ENCODE results near the gene SNRNP70.
A peak's percentile ranks its signal among the peaks of the same experiment; 100 is the strongest.

The SNRNP70 gene

DNA sequence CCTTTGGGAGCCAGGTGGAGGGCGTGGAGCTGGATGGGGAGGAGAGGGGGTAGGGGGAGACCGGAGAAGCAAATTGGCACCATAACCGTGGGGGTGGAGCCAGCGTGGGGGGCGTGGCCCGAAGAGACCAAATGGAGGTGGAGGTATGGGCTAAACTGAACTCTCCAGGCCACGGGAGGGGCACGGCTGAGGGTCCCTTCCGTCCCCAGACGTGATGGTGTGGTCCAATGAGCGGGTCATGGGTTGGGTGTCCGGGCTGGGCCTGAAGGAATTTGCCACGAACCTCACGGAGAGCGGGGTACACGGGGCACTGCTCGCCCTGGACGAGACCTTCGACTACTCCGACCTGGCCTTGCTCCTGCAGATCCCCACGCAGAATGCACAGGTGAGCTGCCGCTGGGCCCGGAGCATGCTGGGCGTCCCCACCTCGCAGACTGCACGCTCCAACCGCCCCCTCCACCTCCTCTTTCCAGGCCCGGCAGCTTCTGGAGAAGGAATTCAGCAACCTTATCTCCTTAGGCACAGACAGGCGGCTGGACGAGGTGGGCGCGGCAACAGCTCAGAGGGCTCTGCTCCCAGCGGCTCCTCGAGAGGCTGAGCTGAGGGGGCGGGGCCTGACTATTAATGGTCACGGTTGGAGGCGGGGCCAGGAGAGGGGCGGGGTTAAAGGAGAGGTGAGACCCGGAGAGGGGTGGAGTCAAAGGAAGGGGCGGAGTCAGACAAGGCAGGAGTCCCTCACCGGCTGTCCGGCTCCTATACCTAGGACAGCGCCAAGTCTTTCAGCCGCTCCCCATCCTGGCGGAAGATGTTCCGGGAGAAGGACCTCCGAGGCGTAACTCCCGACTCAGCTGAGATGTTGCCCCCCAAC lies 63.8 kb downstream of the SNRNP70 start:
- DNase-seq = peak; percentile 51 to 80

DNA sequence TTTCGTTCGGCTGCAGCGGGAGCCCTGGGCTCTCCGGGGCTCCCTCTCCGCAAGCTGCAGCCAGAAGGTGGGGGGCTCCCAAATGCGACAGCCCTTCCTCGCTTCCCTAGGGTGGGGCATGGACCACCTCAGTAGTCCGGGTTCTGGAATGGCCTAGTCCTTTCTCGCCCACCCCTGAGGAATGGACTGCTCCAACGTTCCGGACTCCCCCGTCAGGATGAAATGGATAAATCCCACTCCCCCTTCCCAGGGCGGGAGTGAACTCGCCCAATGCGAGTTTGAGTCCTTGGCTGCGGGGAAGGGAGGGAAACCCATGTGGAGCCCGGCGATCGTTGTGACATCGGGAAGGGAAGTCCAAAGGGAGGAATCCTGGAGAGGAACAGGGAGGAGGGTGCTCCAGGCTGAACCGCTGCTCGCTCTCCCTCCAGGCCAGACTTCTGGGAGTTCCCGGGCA lies 64.4 kb downstream of the SNRNP70 start:
- DNase-seq = peak; percentile 35 to 42

DNA sequence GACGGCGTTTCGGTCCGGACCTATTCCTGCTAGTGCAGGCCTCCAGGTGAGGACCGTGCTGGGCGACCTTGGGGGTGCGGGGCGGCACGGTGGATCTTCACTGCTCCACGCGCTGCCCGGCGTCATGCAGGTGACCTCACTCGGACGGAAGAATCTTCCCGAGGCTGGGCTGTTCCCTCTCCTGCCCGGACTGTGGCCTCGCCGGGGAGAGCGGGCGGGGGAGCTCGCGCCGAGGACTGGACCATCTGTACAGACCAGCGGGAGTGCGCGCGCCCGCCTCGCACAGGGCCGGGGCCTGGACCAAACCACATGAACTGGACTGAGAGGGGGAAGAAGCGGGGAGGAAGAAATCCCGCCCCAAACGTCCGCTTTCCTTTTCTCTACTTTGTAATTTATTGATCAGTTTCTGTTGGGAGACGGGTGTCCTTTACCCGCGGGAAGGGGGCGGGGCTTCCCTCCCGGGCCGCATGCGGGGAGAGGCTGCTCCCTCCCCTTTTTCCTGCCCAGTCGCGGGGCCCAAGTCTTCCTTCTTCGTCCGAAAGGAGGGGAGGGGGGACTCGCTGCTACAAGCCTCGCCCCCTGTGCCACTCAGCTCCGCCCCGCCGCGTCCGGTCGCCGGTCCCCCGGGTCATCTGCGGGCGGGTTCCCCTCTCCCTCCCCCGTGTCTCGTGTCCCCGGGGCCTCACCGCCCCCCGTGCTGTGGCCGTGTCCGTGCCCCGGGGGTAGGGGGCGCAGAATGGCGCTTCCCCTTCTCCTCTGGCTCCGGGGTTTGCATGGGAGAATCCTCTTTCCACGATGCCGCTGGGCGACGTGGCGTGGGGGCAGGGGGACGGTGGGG lies 65.1 kb downstream of the SNRNP70 start:
- DNase-seq = peak in 1 of 2 experiments; percentile 79

DNA sequence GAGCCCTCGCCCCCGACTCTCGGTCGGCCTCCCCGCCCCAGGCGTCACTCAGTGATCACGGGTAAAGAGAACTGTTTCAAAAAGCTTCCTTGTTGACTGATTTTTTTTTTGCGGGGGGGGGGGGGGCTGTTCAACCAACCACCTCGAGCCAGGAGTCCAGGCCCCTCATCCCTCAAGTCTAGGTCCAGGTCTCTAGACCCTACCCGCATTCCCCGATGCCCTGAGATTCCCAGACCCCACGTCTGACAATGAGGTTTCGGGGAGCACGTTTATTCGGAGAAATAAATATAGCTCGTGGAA lies 65.6 kb downstream of the SNRNP70 start:
- DNase-seq = no peak

DNA sequence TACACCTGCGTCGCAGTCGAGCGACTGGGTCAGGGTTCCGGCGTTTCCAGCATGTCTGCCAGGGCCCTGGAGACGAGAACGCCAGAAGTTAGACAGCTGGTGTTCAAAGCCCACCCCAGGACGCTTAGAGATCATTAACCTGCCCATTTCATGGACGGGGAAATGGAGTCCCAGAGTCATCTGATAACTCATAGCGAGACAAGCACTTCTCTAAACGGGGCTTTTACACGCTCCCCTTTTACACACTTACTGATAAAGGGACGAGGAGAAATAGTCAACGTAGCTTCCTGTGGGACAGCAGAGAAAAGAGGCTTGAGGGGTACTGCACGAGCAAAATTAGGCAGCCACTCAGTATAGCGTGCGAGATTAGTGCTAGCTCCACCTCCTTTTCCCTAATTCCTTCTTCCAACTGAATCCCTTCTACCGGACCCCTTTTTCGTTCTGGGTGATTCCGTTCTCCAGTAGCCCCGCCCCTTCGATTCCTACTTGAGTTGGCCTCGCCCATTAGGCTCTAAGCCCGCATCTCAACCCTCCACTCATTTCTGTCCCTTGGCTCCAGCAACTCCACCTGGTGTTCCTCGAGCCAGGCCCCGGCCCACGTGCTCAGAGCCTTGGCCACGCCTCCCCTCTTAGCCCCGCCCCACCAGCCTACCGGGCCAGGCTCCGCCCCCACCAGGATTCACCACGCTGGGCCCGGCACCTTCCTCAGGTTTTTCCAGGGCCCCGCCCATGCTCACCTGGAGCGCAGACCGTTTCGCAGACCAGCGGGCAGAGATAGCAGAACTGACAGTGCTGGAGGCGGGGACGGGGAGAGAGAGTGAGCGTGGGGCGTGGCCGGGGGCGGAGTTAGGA lies 66.2 kb downstream of the SNRNP70 start:
- no peak for DNase-seq

DNA sequence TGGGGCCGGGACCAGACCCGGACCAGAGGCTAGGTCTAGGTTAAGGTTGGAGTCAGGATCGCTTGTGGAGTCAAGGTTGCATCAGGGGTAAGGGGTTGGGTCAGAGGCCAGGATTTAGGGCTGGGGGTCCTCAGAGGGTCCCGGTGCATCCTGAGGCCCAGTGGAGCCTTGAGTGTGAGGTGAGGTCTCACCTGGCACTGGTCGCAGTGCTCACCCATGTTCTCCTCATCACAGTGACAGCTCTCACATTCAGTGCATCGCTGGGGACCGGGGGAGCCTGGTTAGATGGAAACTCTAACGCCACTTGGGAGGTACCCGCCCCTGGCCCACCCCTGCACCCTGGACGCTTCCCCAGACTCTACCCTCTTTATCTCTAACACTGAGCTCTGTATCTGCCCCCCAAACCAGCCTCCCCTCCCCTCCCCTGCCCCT lies 66.9 kb downstream of the SNRNP70 start:
- DNase-seq = no peak

DNA sequence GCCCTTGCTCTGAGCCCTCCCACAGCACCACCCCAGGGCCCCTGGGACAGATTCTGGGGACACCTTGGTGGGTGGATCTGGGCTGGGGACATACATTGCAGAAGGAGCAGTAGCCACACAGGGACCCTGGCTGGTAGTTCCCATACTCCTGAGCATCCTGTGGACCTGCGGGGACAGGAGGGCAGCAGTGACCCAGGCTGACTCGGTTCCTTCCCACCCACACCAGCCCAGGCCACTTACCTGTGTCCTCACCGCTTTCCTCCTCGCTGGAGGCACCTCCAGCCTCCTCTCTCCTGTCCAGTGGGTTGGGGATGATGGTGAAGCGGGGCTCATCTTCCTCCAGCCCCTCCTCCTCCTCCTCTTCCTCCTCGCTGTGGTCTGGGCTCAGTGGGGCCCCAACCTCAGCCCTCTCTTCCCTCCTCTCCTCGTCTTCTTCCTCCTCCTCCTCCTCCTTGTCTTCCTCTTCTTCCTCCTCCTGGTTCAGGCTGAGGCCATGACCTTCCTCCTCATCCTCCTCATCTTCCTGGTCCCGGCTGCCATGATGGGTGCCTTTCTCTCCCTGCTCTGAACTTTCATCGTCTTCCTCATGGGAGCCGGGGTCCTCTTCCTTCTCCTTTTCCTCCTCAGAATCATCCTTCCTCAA lies 68.0 kb downstream of the SNRNP70 start:
- DNase-seq = no peak

DNA sequence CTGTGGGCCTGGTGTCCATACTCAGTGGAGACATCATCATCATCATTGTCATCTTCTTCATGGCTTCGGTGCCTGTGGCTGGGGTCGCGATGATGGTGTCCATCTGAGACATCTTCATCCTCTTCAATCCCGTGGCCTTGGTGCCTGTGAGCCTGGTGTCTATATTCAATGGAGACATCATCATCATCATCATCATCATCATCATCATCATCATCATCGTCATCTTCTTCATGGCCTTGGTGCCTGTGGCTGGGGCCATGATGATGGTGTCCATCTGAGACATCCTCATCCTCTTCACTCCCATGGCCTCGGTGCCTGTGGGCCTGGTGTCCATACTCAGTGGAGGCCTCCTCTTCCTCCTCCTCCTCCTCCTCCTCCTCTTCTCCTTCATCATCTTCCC lies 69.0 kb downstream of the SNRNP70 start:
- no peak for DNase-seq

DNA sequence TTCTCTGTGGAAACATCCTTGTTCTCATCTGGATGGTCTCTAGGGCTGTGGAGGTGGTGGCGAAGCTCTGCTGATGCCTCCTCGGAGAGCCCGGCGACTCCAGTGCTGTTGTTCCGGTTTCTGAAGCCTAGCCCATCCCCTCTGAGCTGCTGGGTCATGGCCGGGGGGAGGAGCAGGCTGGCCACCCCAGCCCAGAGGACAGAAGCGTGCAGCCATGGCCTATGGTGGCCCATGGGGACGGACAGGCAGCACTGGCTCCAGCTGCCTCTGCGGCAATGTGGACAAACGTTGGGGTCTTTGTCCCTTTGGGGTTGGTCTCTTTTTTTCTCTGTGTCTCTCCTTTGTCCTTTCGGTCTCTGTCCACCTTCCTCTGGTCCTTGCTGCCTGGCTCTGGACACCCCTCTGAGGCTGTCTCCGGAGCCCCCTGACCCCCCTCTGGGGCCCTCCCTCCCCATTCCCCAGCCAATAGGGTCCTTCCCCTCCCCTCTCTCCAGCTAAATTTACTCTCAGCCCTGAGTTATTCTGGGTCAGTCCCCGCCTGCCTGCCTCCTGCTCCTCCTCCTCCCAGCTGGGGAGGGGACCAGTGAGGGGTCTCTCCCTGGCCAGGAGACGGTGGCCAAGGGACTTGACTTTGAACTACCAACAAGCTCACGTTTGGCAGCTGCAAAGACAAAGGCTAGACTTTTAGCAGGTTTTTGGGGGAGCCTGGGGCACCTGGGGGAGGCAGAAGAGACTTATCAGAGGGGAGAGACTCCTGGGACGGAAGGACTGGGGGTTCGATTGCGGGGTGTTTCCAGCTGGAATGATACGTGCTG lies 70.0 kb downstream of the SNRNP70 start, which contains the start of gene HRC:
Gene HRC (minus strand): TSS at position 392 of the 815 bp plus-strand sequence. CDS start 159 bp downstream, at position 233.
- DNase-seq = no peak

DNA sequence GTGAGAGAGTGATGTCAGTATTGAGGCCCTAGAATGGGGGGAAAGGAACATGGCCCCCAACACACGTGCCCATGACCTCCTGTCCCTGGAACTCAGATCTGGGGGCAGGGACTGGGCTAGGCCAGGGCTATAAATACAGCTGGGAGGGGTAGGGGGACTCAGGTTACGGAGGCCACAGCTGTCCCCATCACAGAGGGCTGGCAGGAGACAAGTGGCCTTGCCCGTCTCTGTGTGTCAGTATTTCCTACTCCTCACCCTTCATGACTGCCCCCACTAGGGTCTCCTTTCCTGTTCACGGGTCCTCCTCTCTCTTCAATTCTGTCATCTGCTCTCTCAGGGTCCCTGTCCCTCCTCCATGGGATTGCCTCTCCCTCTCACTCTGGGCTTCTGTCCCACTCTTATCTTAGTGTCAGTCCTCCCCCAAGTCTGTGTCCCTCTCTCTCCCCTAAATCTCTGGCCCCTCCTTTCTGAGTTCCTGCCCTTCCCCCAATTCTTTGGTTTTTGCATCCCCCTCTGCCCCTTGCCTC lies 70.6 kb downstream of the SNRNP70 start:
- DNase-seq = no peak

DNA sequence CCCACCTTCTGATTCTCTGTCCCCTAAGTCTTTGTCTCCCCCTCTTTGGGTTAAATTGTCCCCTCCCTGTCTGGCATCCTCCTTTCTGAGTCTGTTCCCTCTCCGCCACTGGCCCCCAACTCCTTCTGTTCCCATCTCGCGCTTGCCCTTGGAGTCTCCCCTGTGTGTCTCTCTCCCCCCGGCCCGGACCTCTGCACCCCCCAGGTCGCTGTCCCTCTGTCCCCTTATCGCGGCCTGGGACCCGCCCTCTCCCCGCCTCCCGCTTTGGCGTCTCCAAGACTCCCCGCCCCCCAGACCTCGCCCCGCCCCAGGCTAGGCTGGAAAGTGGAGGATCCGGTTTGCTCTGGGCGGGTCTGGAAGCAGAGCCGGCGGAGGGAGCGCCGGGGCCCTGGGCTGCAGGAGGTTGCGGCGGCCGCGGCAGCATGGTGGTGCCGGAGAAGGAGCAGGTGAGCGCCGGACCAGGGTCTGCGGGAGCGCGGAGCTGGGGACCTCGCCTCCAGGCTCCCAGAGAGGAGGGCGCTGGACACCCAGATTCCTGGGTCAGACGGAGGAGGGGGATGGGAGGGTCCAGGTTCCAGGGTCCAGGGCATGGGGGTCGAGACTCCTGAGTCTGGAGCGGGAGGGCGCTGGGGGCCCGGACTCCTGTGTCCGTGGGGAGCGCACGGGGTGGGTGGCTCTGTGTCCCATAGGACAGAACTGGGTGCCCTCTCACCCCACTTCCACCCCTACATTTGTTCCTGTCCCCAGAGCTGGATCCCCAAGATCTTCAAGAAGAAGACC lies 72.4 kb downstream of the SNRNP70 start, which contains the start of gene TRPM4:
Gene TRPM4 (plus strand): TSS at position 348 of the 780 bp plus-strand sequence. CDS start 75 bp downstream, at position 423.
- peak; percentile 28 to 65 for DNase-seq

Data from SW 1271 (cell line).